CD4-positive, alpha-beta T cell treated with Interleukin-12 subunit alpha and Interleukin-12 subunit beta, for 1 hour (primary cell): ENCODE data around the gene DAZAP1.
"Not testable (repeated sequence)": the region's sequence is repeated elsewhere in the genome, so short reads cannot be mapped to it uniquely, and the experiment has no call there.

Experiments used
- DNase-seq: peaks from one replicate; pipeline ENCODE4 v3.0.0-alpha.2; 2020

Gene DAZAP1

GRCh38 chr19:1411255-1412191, 4.1 kb downstream of the DAZAP1 start:
- DNase-seq = peak; percentile 49

- no peak for DNase-seq
Measured at GRCh38 chr19:1412323-1412923, 5.0 kb downstream of the DAZAP1 start.

GRCh38 chr19:1412995-1413800, 5.8 kb downstream of the DAZAP1 start:
- DNase-seq = no peak

- DNase-seq = no peak
Measured at GRCh38 chr19:1416014-1416841, 8.8 kb downstream of the DAZAP1 start.

- no peak for DNase-seq
Measured at GRCh38 chr19:1417145-1417544, 9.8 kb downstream of the DAZAP1 start.

GRCh38 chr19:1417681-1418495, 10.5 kb downstream of the DAZAP1 start:
- no peak for DNase-seq

- DNase-seq = no peak
Measured at GRCh38 chr19:1418496-1418775, 11.1 kb downstream of the DAZAP1 start.

DNA sequence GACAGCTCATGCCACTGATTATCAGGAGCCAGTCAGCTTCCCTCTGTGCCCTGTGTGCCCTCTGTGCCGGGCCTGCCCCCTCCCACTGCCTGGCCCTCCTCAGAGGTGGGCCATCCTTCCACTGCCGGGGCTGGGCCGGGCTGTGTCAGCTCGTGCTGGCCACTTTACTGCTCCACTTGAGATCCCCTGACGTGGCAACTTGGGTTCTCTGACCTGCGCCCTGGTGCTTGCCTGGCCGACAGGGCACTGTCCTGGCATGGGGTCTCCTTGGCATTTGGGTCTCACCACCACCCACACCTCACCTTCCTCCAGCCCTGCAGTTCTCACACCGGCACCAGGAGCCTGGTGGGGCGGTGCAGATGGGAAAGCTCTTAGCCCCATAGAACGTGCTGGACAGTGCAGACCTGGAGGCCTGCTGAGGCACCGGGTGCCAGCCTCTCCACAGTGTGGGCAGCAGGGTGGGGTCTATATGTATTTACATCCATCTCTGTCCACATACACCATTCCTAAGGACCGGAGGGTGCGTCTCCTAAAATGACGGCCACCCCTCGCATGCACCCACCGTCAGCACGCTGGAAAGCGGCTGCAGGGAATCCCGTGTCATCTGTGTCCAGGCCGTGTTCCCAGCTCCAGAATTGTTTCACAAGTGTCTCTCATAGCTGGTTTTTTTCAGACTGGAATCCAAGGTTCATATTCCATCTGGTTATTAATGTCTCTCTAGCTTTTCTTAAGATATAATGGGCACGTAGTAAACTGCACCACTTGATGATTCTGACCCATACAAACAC, 11.8 kb downstream of the DAZAP1 start:
- no peak for DNase-seq

- not testable (repeated sequence) for DNase-seq
Measured at GRCh38 chr19:1420085-1420484, 12.7 kb downstream of the DAZAP1 start.

DNA sequence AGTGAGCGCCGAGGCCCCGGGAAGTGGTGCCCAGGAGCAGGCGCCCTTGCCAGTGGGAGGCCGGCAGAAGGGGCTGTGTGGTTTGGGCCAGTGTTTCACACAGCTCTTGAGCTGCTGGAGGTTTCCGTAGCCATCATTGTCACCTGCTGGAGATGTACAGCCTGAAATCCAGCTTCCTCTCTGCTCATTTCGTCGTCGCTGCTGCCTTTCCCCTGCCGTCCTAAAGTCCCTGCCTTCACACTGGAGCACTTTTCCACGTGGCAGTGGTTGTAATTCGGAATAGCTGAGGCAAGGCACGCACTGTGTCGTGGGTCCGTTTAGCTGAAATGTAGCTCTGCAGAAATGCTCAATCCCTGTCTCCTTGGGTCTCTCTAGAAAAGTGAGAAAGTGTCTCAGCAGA, 13.2 kb downstream of the DAZAP1 start:
- DNase-seq = no peak

- DNase-seq = no peak
Measured at GRCh38 chr19:1421218-1421957, 14.0 kb downstream of the DAZAP1 start.

DNA sequence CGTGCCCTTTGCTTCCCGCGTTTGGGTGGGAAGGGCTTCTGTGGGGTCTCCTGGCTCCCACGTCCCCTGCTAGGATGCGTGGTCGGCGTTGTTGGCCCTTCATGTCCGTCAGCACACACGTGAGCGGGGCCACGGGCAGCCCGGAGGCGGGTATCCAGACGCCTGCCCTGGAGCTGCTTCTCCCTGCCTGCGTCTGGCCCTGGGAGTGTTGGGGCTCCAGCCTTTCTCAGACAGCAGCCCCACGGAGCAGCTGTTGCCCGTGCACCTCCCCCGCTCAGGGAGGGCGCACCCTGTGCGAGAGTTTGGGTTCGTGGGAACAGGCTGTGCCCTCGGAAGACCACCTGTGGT, 14.5 kb downstream of the DAZAP1 start:
- DNase-seq = no peak

DNA sequence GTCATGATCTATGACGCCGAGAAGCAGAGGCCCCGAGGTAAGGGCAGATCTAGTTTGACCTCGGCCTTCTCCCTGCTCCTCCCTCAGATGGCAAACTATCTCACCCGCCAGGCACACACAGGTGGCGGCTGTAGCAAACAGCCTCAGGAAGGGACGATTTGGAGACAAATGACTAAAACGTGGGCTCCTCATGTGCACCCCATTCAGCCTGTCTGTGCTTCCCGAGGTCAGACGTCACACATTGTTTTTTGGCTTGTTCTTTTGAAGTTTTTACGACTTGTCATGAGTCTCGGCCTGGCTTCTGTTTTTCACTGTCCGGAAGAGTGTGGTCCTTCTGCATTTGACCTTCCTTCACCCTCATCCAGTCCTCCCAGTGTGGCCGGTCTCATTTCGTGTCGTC, 15.0 kb downstream of the DAZAP1 start:
- DNase-seq = no peak

DNA sequence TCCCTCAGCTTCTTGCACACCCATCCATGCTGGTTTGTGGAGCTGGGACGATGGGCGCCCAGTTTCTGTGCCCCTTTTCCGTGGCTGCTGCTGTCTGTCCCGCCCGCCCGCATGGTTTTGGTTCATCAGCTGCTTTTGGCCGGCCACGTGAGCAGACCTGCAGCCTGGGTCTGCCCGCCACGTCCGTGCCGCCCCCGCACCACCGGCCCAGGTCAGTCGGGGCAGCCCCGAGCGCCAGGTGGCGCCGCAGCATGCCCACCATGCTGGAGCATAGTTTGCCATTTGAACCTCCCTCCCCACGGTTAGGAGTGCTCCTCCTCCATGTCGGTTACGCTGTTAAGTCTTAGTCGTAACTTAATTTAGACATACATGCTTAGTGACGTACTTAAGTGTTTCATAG, 15.6 kb downstream of the DAZAP1 start:
- DNase-seq = no peak

GRCh38 chr19:1423436-1424191, 16.2 kb downstream of the DAZAP1 start:
- DNase-seq = no peak

GRCh38 chr19:1424192-1424955, 17.0 kb downstream of the DAZAP1 start:
- DNase-seq = no peak

DNA sequence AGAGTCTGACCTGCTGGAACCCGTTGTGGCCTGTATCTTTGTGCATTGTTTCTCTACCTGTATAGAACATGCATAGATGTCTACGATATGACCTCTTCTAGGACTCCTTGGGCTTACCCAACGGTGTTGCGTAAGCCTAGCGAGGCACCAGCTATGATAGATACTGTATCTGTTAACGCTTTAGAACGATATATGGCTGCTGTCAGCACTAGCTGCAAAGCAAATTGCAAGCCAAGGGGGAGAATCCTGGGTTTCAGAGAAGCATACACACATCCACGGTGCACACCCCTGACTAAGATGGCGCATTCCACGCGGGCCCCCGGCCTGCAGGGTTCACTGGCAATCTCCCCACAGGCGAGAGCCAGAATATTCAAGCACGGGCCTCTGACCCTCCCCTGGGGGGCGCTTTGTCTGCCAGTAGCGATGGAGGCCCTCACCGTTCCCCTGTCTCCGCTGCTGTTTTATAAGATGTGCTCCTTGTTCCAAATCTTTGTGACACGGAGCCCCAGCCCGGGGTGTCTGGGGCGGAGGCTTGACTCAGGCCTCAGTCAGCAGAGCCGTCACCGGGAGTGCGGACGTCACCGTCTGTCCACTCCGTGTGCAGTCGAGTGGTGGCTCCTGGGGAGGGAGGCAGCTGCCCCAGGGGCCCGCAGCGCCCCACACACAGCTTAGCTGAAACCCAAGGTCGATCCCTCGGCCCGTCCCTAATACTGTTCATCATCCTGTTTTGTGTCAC, 17.9 kb downstream of the DAZAP1 start:
- no peak for DNase-seq

DNA sequence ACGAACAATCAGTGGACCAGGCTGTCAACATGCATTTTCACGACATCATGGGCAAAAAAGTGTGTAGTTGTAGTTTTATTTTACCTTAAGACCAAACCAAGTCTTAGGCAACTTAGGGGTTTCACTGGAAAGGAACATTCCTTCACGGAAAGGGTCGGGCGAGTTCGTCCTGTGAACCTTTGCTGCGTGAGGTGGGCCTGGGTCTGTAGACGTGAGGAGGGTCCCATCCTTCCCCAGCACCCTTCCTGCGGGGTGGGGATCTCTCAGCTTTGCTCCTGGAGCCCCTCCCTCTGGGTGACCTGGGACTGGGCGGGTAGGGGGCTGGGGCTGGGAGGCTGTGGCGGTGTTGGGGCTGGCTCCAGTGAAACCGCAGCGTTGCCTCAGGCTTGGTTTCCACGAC, 18.5 kb downstream of the DAZAP1 start:
- no peak for DNase-seq
